ENCODE measurements around the gene NRXN2. TPM values are rescaled to one million over a fixed set of nuclear protein-coding genes. Genes with fewer than 3 reads are reported as not detected.

NRXN2 gene
- total and polyA plus RNA-seq, 10 of the 15 experiments (the other 5 are each of a cell fraction or from before 2014, with no cell fraction given): 0.03 to 1.4 (median 0.23) TPM

DNA sequence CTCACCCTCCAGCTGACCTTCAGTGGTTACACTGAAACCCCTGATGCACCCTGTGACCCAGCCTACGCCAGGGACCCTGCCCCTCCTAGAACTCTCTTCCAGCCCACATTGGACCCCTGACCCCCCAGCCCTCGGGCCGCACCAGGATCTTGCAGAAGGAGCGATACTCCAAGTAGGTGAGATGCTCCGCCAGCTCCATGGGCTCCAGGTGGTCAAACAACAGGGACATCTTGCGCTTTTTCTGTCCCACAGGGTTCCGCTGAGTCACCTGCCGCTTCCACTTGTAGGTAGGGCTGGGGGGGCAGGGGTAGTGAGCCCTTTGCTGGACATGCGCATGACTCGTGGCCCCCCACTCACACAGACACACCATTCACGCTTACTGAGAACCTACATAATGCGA lies 16.9 kb upstream of the NRXN2 start:
- BruUV-seq (replicated peaks): no TSS peak
- Histone ChIP-seq H3K27ac (ENCODE audit: control insufficient read depth, insufficient read depth) (no peak overlapping the region), H2AFZ (ENCODE audit: control insufficient read depth, low read depth, low read length) (no peak overlapping the region), H3K27me3 (replicated peaks in 1 of 2; ENCODE audit: control insufficient read depth in 2 of 2, insufficient read depth in 2 of 2, low read length in 1 of 2) (peaks cover 0 to 5% of the 10 kb centered on the region in 2 experiments; a peak in 3 of 4 replicates), H3K9me3 (replicated peaks; ENCODE audit: control insufficient read depth, insufficient read depth, low read length) (no peaks in the 10 kb centered on the region), H3K9ac (ENCODE audit: control insufficient read depth, insufficient read depth, low read length) (no peak overlapping the region), H4K20me1 (ENCODE audit: control insufficient read depth, insufficient read depth) (no peaks in the 10 kb centered on the region), H3K36me3 (ENCODE audit: control insufficient read depth in 2 of 2, insufficient read depth in 2 of 2, low read length in 1 of 2) (no peaks in the 10 kb centered on the region), H3K79me2 (ENCODE audit: control insufficient read depth, insufficient read depth, low read length) (no peaks in the 10 kb centered on the region), H3K4me1 (ENCODE audit: control insufficient read depth, insufficient read depth, low read length) (peaks cover 22% of the 10 kb centered on the region), H3K4me3 (no peak overlapping the region), H3K4me2 (ENCODE audit: control insufficient read depth, insufficient read depth) (no peak overlapping the region)
- ChIA-PET POLR2A (interaction anchor here (1.2 kb wide), 1 partner anchor 37 kb away, joined by 3 read pairs; no protein-coding TSS in a partner anchor), SMC1A (ENCODE audit: uncharacterized antibody, unreplicated experiment) (interaction anchor here (1.2 to 1.3 kb wide), 2 partner anchors 32 to 51 kb away, joined by 4 to 6 read pairs; no protein-coding TSS in a partner anchor), CTCF (interaction anchor here (0.5 to 9.7 kb wide), 2 partner anchors 52 to 91 kb away, joined by 3 to 86 read pairs; no protein-coding TSS in a partner anchor), RAD21 (ENCODE audit: unreplicated experiment) (interaction anchor here (0.9 to 1.8 kb wide), 3 partner anchors 49 to 89 kb away, joined by 3 to 12 read pairs (median 5); no protein-coding TSS in a partner anchor)
- FAIRE-seq (no peak), DNase-seq (ENCODE audit: low read depth, low spot score) (no peak), ATAC-seq (no peak)
- intact Hi-C loops (cut with micrococcal nuclease; ENCODE audit: unreplicated experiment) (no loop called here), in situ Hi-C loops (cut with MboI) (loop anchor here (5.0 kb wide), 1 partner anchor 53 kb away; no protein-coding TSS in a partner anchor)
- WGBS (ENCODE audit: insufficient coverage, insufficient replicate concordance, low lambda C conversion rate, missing lambda C conversion rate): 63% methylated on average over 12 of the region's 12 CpGs
- no peak for TF ChIP-seq NFXL1 (IDR thresholded peaks at IDR 0.05; ENCODE audit: borderline replicate concordance)
- TF ChIP-seq, protein P1, sequence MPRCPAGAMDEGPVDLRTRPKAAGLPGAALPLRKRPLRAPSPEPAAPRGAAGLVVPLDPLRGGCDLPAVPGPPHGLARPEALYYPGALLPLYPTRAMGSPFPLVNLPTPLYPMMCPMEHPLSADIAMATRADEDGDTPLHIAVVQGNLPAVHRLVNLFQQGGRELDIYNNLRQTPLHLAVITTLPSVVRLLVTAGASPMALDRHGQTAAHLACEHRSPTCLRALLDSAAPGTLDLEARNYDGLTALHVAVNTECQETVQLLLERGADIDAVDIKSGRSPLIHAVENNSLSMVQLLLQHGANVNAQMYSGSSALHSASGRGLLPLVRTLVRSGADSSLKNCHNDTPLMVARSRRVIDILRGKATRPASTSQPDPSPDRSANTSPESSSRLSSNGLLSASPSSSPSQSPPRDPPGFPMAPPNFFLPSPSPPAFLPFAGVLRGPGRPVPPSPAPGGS (IDR thresholded peaks at IDR 0.05; ENCODE audit: borderline replicate concordance, insufficient read depth, low read depth, low read length, poor library complexity, severe bottlenecking): no peak

- H3K9me3 ChIP-seq (replicated peaks; ENCODE audit: control insufficient read depth, insufficient read depth, low read length): no peaks in the 10 kb centered on the region
- no peaks in the 10 kb centered on the region for H3K79me2 ChIP-seq (ENCODE audit: control insufficient read depth, insufficient read depth, low read length)
- WGBS (ENCODE audit: insufficient coverage, insufficient replicate concordance, low lambda C conversion rate, missing lambda C conversion rate): 71% methylated on average over 15 of the region's 15 CpGs
- intact Hi-C loops (cut with micrococcal nuclease; ENCODE audit: unreplicated experiment) (no loop called here), in situ Hi-C loops (cut with MboI) (loop anchor here (5.0 kb wide), 1 partner anchor 49 kb away; no protein-coding TSS in a partner anchor)
- no peak overlapping the region for H3K4me3 ChIP-seq
- no peaks in the 10 kb centered on the region for H3K36me3 ChIP-seq (ENCODE audit: control insufficient read depth in 2 of 2, insufficient read depth in 2 of 2, low read length in 1 of 2)
- ChIA-PET SMC1A (ENCODE audit: uncharacterized antibody, unreplicated experiment) (interaction anchor here (3.5 kb wide), 1 partner anchor 86 kb away, joined by 10 read pairs; no protein-coding TSS in a partner anchor), POLR2A (interaction anchor here (1.0 kb wide), 1 partner anchor 35 kb away, joined by 3 read pairs; no protein-coding TSS in a partner anchor), CTCF (interaction anchor here (0.9 to 9.7 kb wide), 4 partner anchors 32 to 420 kb away, joined by 3 to 86 read pairs (median 6); no protein-coding TSS in a partner anchor), RAD21 (ENCODE audit: unreplicated experiment) (interaction anchor here (1.2 to 1.6 kb wide), 2 partner anchors 48 kb away, joined by 4 to 5 read pairs; no protein-coding TSS in a partner anchor)
- no peak for FAIRE-seq
- H3K4me1 ChIP-seq (ENCODE audit: control insufficient read depth, insufficient read depth, low read length): no peaks in the 10 kb centered on the region
- no peak overlapping the region for H3K9ac ChIP-seq (ENCODE audit: control insufficient read depth, insufficient read depth, low read length)
- no peak for ATAC-seq
- no TSS peak for BruUV-seq (replicated peaks)
- DNase-seq (ENCODE audit: low read depth, low spot score): no peak
- H3K4me2 ChIP-seq (ENCODE audit: control insufficient read depth, insufficient read depth): no peak overlapping the region
- no peaks in the 10 kb centered on the region; a peak in 1 of 4 replicates for H3K27me3 ChIP-seq (replicated peaks in 1 of 2; ENCODE audit: control insufficient read depth in 2 of 2, insufficient read depth in 2 of 2, low read length in 1 of 2)
- H4K20me1 ChIP-seq (ENCODE audit: control insufficient read depth, insufficient read depth): no peaks in the 10 kb centered on the region
- H3K27ac ChIP-seq (ENCODE audit: control insufficient read depth, insufficient read depth): no peak overlapping the region
- H2AFZ ChIP-seq (ENCODE audit: control insufficient read depth, low read depth, low read length): no peak overlapping the region
- no peak for TF ChIP-seq ZNF24 (IDR thresholded peaks at IDR 0.05)
- TF ChIP-seq SP1 (IDR thresholded peaks at IDR 0.05; ENCODE audit: low read depth, low read length): no peak
- TF ChIP-seq ESRRA (IDR thresholded peaks at IDR 0.05; ENCODE audit: low read length): no peak
- TF ChIP-seq ZBTB4 (CRISPR knock-in tag; IDR thresholded peaks at IDR 0.05): no peak
- TF ChIP-seq TCF12 (IDR thresholded peaks at IDR 0.05; ENCODE audit: low read depth, low read length): no peak
- no peak for TF ChIP-seq BCLAF1 (IDR thresholded peaks at IDR 0.05)
Measured at GRCh38 chr11:64736654-64737053, 13.7 kb upstream of the NRXN2 start.
